GM21723 (cell line): ENCODE results near the gene EVC.

Experiments
- ATAC-seq: cut with Tn5 transposase; IDR thresholded peaks from one replicate; pipeline ENCODE4 v1.9.1; 2021; ENCODE audit warnings: mild to moderate bottlenecking, moderate library complexity; ENCODE audit not compliant: unreplicated experiment

The EVC gene

GRCh38 chr4:5783486-5783885, 72.5 kb downstream of the EVC start:
- ATAC-seq = no peak

DNA sequence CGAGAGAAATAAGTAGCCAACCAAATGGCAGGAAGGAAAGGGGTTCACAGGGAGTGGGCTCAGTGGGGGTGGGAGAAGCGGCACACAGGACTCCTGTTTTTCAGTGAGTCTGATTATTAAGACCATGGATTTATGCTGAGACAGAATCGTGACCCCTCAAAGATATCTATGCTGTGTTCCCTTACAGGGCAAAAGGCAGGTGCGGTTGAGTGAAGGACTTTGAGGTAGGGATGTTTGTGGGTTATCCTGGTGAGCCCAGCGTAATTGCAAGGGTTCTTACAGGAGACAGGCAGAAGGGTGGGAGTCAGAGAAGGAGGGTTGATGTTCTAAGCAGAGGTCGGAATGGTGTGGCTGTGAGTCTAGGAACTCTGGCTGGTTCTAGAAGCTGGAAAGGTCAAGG, 73.0 kb downstream of the EVC start:
- ATAC-seq = no peak

DNA sequence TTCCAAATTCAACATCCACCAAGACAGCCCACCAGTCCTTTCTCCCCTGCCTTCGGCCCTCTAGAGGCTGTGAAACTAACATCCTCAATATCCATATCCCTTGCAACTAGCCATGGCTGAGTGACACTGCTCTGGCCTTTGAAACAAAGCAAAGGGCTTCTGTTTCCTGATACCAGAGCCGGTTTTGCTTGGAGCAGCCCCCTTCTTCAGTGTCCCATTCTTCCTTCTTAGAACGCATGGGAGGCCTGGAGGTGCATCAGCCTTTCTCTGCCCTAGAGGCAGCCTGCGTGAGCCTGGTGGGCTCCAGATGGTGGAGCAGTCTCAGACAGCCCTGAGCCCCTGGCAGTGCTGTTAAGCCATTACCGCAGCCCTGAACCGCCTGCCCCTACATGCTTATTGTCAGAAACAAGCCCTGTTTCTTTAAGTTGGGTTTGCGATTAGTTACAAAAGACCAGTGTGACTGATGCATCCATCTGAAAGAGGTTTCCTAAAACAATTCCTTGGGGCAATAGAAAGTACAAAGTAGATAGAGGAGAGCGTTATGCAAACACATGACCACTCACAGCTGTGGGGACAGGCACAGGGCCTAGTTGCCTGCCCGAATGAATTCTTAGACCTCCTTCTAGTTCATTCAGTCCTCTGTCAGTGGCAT, 74.1 kb downstream of the EVC start:
- no peak for ATAC-seq

- no peak for ATAC-seq
These were observed 75.0 kb downstream of the EVC start for GRCh38 chr4:5785806-5786680.

- no peak for ATAC-seq
These were observed 76.3 kb downstream of the EVC start for GRCh38 chr4:5787311-5787710.

- no peak for ATAC-seq
These were observed 77.1 kb downstream of the EVC start for GRCh38 chr4:5788144-5788543.

DNA sequence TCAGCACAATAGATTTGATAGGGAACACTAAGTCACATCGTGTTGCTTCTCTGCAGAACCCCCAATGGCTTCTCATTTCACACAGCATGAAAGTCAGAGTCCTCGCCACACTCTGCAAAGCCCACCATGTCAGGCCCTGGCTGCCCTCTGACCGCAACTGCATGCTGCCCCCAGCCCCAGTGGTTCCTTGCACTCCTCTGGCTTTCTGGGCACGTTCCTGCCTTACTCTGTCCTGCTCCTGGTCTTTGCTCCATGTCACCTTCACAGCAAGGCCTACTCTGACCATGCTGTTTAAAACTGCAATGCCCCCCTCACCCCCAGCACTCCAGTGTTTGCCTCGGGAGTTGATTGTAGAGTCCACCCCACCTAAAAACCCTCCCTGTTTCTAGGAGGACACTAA, 78.1 kb downstream of the EVC start:
- ATAC-seq = no peak

DNA sequence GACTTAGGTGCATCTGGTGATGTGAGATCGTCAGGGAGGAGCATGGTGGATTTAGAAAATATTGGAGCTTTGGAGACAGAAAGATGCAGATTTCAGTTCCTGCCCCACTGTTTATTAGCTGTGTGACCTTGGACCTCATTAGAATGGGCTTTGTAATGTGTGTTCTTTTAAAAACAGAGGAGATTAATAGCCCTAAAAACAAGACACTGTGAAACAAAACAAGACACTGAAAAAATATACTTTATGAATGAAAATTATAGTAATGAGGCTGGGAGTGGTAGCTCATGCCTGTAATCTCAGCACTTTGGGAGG, 79.5 kb downstream of the EVC start:
- ATAC-seq = no peak

DNA sequence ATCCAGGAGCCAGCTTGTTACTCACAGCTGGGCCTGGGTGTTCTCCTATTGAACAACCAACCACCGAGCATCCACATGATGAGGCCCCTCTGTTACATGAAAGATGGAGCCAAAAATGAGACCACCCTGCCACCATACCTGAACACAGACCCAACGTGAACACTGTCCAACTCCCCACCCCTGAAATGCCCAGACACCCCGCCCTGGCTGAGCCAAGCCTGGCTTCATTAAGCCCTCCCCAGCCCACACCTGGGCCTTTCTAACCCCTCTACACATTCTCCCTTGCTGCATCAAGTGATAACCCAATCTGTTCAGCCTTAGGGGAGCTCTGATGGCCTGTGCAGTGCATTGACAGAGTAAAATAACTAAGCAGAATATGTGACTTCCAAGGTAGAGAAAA, 80.7 kb downstream of the EVC start:
- no peak for ATAC-seq

DNA sequence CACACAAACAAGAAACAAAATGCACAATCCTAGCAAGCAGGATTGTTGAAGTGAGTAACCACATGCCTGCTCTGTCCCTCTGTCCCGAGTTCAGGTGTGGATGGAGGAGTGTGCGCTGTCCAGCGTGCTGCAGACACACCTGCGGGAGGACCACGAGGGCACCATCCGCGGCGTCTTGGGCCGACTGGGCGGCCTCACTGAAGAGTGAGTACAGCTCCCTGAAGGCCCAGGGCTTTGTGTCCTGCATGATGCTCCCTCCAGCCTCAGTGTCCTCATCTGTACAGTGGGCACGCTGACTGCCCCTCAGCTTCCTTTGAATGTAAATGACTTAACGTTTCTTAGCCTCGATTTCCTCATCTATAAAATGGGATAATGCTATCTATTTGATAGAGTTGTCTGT, 82.5 kb downstream of the EVC start:
- ATAC-seq = no peak

DNA sequence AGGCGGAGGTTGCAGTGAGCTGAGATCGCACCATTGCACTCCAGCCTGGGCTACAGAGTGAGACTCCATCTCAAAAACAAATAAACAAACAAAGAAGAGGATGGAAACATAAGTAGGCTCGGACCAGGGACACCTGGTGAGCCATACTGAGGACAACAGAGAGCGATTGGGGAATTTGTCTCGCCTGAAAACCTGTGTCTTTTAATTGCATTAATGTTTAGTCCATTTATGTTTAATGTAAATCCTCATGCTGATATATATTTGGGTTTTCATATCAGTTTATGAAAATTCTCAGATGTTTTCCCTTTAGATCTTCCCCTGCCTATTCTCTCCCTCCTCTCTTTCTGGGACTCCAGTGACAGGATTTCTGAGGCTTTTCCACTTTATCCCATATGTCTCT, 84.6 kb downstream of the EVC start:
- no peak for ATAC-seq

GRCh38 chr4:5796976-5797375, 86.0 kb downstream of the EVC start:
- ATAC-seq = no peak

DNA sequence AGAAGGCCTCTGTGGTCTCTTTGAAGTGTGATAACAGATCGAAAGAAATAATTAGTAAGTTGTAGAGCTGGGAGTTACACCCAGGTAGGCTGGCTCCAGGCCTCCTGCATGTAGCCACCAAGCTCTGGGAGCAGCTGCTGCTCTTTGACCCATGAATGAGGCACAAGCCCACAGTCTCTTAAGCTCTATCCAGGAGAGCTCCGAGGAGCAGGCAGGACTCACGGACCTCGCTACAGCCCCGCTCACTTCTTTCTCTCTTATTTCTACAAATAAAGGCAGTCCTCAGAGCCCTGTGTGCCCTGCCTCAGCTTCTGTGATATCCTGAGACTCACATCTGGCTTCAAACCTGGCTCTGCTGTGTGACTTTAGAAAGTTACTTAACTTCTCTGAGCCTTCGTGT, 86.9 kb downstream of the EVC start:
- no peak for ATAC-seq

GRCh38 chr4:5798462-5798861, 87.5 kb downstream of the EVC start:
- no peak for ATAC-seq

- ATAC-seq = no peak
These were observed 87.9 kb downstream of the EVC start for GRCh38 chr4:5798946-5799345.

- ATAC-seq = no peak
These were observed 88.4 kb downstream of the EVC start for GRCh38 chr4:5799406-5799805.

- no peak for ATAC-seq
These were observed 89.5 kb downstream of the EVC start for GRCh38 chr4:5800496-5800895.

DNA sequence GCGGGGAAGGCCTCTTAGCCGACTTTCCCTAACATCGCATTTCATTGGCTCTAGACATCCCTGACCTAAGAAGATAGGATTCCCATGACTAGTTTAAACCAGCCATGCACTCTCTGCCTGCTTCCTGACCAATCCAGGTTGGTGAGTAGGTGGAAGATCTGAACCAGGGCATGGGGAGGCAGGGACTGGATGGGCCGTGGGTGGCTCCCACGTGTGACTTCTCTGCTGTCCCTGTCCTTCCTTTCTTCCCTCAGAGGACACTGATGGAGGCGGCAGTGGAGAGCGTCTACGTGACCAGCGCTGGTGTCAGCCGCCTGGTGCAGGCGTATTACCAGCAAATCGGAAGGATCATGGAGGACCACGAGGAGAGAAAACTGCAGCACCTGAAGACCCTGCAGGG, 90.7 kb downstream of the EVC start:
- no peak for ATAC-seq

DNA sequence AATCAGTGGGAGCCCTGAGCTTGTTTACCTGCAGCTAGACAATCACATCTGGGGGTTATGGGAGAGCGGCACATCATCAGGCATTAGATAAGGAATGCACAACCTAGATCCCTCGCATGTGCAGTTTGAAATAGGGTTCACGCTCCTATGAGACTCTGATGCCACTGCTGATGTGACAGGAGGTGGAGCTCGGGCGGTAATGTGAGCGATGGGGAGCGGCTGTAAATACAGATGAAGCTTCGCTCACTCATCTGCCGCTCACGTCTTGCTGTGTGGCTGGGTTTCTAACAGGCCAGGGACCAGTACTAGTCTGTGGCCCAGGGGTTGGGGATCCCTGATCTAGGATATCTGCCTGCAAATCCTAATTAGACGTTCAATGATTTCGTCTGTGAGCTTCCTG, 91.6 kb downstream of the EVC start:
- no peak for ATAC-seq

DNA sequence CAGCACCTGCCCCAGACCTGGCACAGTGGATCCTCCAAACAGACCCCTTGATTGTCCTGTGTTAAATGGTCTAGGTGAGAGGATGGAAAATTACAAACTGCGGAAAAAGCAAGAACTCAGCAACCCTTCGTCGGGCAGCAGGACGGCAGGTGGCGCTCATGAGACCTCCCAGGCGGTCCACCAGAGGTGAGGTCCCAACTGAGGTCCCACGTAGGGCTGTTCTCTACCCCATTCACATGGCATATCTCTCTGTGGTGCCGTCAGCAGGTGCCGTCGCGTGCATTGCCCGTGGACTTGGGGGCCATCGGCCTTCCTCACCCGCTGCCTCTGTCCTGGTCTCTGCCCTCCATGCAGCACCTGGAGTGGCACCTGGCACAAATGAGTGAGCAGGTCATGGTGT, 93.7 kb downstream of the EVC start:
- ATAC-seq = no peak

- ATAC-seq = no peak
These were observed 94.3 kb downstream of the EVC start for GRCh38 chr4:5805270-5805669.

- ATAC-seq = no peak
These were observed 97.2 kb downstream of the EVC start for GRCh38 chr4:5808081-5808741.
